ENCODE results near the gene ATXN10.

DNA sequence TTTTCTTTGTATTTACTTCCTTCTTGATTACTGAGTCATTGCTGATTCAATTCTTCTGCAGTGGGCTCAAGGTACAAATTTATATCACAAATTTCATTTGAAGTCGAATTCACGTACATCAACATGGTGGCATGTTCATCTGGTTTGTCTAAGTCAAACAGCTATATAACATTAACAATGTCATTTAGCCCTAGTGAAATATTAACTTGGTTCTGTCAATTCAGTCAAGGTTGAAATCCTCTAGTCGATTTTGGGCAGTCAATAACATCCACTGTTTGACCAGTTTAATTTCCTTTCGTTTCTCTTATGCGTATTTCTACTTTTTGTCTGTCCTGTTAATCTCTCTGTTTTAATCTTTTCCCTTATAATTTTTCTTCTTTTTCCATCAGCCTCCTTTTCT is 4.1 kb upstream of the ATXN10 start:
- TF ChIP-seq, protein P1, sequence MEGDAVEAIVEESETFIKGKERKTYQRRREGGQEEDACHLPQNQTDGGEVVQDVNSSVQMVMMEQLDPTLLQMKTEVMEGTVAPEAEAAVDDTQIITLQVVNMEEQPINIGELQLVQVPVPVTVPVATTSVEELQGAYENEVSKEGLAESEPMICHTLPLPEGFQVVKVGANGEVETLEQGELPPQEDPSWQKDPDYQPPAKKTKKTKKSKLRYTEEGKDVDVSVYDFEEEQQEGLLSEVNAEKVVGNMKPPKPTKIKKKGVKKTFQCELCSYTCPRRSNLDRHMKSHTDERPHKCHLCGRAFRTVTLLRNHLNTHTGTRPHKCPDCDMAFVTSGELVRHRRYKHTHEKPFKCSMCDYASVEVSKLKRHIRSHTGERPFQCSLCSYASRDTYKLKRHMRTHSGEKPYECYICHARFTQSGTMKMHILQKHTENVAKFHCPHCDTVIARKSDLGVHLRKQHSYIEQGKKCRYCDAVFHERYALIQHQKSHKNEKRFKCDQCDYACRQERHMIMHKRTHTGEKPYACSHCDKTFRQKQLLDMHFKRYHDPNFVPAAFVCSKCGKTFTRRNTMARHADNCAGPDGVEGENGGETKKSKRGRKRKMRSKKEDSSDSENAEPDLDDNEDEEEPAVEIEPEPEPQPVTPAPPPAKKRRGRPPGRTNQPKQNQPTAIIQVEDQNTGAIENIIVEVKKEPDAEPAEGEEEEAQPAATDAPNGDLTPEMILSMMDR (IDR thresholded peaks at IDR 0.05), result no peak
- TF ChIP-seq POLR2A (IDR thresholded peaks at IDR 0.05), result no peak
